ENCODE data around the gene MSH4.

DNA sequence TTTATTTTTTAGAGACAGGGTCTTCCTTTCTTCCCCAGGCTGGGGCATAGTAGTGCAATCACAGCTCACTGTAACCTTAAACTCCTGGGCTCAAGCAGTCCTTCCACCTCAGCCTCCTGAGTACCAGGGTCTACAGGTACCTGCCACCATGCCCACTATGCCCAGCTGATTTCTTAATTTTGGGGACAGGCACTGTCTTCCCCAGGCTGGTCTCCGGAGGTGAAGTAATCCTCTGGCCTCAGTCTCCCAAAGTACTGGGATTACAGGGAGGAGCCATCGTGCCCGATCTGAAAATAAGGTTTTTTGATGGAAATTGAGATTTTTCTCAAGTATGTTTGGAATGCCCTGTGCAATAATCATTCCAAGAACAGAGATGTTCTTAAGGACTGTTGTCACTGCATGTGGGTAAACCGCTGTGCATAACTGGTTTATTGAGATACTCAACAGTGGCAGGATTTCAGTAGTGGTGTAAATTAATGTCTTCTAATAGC is 934 bp upstream of the MSH4 start:
- no peak for TF ChIP-seq EZH2 (IDR thresholded peaks at IDR 0.05; ENCODE audit: borderline replicate concordance, low read length)
- no peak for TF ChIP-seq CTCF (IDR thresholded peaks at IDR 0.05; ENCODE audit: low read length)

Measured in OCI-LY1 (cell line).